ENCODE results near the gene HBQ1.
"Not testable (repeated sequence)": the region's sequence is repeated elsewhere in the genome, so short reads cannot be mapped to it uniquely, and the experiment has no call there.

The HBQ1 gene

DNA sequence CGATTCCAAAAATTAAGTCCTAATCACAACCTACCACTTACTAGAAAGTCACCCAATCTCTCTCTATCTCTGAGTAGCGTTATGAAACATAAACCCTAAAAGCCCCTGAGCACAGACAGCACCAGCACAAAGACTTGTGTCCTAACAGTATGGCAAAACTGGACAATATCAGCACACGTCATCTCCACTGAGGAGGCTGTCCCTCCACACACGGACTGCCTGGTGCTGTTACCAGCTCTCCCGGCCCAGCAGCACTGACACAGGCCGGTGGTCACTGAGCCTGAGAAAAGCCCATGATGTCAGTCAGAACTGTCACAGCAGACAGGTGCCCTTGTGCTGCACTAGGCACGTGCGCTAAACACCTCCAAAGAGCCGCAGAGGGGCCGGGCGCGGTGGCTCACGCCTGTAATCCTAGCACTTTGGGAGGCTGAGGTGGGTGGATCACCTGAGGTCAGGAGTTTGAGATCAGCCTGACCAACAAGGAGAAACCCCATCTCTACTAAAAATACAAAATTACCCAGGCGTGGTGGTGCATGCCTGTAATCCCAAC lies 31.4 kb downstream of the HBQ1 start:
- not testable (repeated sequence) for DNase-seq

DNA sequence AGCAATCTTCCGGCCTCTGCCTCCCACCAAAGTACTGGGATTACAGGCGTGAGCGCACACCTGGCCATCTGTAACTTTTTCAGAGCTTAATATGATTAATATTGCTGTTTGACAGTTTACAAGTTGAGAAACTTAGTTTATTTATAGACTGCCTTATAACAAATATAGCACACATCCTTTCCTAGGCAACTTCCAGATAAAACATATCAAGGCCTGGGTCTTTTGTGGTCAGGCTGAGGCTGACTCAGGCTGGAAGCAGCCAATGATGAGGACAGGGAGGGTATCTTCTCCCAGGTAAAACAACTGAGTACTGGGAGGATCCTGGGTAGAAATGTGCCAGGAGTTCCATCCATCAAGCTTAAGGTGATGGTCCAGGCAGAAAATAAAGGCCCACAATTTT lies 32.7 kb downstream of the HBQ1 start:
- DNase-seq, result no peak

DNA sequence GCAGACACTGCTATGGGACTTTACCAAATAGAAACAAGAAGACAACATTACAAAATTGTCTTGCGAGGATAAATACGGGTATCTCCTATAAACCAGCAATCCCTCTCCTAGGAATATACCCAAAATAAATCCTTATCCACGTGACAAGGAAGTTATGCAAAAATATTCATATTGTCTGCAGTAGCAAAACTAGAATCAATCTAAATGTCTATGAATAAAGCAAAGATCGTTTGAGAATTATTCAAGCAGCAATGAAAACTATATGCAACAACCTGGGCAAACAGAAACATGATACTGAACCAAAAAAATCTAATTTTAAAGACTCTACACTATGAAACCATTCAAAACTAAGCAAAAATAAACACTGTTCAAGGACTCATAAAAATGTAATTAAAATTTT lies 39.8 kb downstream of the HBQ1 start:
- DNase-seq, result no peak

DNA sequence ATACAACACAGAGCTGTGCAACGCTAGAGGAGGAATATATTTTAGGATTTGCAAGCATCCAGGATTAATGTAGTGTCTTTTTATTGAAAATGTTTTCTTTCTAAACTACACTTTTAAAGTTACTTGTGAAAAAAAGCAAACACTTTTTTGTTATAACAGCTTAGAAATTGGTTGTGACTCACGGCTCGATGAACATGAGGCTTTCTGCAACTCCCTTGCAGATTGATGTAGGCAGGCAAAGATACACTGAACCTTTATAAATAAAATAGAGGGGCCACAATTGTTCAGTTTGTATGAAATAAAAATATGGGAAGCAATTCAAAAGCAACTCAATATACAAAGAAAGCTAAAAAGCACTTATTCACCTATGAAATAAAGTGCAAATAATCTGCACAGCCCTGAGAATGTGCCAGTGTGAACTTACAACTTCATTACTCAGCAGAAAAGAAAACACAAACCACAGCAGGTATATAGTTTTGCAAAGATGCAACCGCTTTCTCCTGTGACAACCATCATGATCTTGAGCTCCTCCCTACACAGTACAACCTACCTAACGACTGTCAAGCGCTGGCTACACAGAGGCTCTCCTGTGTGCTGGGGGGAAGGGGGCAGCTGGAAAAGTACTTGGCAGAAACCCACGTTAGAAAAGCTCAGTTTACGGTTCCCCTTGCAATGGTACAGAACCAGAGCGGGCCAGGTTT lies 48.0 kb downstream of the HBQ1 start:
- no peak for DNase-seq

DNA sequence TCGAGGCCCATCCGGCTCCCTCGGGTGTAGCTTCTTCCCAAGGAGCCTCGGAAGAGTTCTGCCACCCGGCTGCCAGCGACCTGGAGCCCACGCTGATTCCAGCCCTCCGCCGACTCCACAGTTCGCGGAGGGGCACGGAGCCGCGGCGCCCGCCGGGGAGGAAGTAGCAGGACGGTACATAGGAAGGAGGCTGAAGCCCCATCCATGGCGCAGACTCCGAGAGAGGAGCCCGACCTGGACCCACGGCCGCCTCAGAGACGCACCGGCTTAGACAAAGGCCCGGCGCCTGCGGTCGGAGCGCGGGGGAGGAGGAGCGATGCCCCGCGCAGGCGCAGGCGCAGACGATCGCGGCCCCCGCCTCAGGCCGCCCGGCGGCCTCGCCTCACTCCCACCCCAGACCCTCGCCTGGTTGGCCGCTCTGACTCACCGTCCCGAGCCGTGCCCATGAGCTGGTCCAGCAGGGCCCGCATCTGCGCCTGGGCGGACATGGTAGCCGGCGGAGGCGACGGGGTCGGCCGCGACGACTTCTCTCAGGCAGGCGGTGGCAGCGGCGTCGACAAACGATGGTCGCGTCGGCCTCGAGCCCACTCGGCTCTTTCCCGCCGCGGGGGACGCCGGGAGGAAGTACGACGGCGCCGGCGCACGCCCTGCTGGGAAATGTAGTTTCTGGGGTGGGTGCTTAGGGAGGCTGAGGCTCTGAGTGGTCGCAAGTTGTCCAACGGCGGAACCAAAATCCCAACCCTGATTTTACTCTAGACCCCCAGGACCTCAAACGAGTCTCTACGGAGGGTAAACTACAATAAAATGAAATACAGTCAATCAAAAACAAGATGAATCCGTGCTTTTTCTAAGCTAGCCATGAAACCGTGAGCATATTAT lies 48.8 kb downstream of the HBQ1 start, which contains the start of gene LUC7L:
Gene LUC7L, minus strand, starts transcription at position 598 of the 879 bp plus-strand sequence. Its CDS starts 110 bp downstream, at position 488.
- DNase-seq, result peak; percentile 73

DNA sequence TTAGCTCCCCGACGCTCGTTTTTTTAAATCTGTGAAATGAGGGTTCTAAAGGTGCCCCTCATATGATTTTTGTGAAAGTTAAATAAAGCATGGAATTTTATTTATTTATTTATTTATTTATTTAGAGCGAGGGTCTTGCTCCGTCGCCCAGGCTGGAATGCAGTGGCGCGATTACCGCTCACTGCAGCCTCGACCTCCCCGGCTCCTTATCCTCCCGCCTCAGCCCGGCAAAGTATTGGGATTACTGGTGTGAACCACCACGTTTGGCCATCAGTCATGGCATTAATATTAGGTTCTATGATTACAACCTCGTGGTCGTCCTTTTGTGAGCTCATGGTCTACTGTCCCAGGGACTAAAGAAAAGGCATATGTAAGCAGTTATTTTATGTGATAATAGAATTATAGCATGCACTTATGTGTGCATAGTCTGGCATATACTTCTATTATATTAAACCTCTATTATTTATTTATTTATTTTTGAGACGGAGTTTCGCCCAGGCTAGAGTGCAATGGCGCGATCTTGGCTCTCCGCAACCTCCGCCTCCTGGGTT lies 49.5 kb downstream of the HBQ1 start:
- no peak for DNase-seq

DNA sequence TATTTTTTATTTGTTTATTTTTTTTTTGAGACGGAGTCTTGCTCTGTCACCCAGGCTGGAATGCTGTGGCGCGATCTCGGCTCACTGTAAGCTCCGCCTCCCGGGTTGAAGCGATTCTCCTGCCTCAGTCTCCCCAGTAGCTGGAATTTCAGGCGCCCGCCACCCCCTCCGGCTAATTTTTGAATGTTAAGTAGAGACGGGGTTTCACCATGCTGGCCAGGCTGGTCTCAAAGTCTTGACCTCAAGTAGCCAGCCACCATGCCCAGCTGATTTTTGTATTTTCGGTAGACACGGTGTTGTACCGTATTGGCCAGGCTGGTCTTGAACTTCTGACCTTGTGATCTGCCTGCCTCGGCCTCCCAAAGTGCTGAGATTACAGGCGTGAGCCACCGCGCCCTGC lies 50.1 kb downstream of the HBQ1 start:
- not testable (repeated sequence) for DNase-seq

Data from SHP77 treated with DMSO at 0.1 percent for 48 hours (cell line).